HepG2 (cell line): ENCODE measurements around the gene SYT14. TPM values are rescaled to one million over a fixed set of nuclear protein-coding genes. Genes with fewer than 3 reads are reported as not detected.

Experiments
- ATAC-seq: fragments of 200-7000 bp; cut with Tn5 transposase; 3 replicates; pipeline ENCODE4 v1.9.1; 2020; ENCODE audit warnings: mild to moderate bottlenecking, moderate library complexity
- BruUV-seq: library from RNA; stranded (reverse); fragments of 400-500 nt; replicated peaks from 2 replicates; lab custom pipeline; 2021; lab: Mats Ljungman, UMichigan
- CTCF ChIA-PET: fragments of 300-600 bp; formaldehyde crosslinking; extraction: SDS; loops from one replicate; lab custom pipeline; 2021; ENCODE audit warnings: low total read pairs, inconsistent platforms, low intra/inter-chr PET ratio; lab: Yijun Ruan, JAX
- POLR2A ChIA-PET: fragments of 350-600 bp; sonication (Branson Sonifier 250); formaldehyde crosslinking; loops from one replicate; lab custom pipeline; 2020; ENCODE audit warnings: antibody characterized with exemption, inconsistent platforms; lab: Yijun Ruan, JAX
- DNase-seq: peaks from one replicate; pipeline ENCODE4 v3.0.0-alpha.2; 2015; ENCODE audit warnings: low spot score
- FAIRE-seq: peaks from 3 replicates; lab custom pipeline; 2011; peaks lifted over from hg19 to GRCh38; lab: Jason Lieb, UNC
- H2AFZ ChIP-seq: one replicate; pipeline ENCODE4 v1.6.1; 2011; ENCODE audit warnings: low read length, inconsistent platforms
- H3K27ac ChIP-seq: fragments of 300-600 bp; 3 replicates; pipeline ENCODE4 v1.8.0; 2011; ENCODE audit warnings: mixed run types, mild to moderate bottlenecking, mixed read lengths, low read length, inconsistent platforms; ENCODE audit not compliant: insufficient read depth; ENCODE audit errors: extremely low read length
- H3K27me3 ChIP-seq, 2 experiments: fragments of 200-600 bp in 1 of 2; 2 replicates in 1 of 2; 3 replicates in 1 of 2; pipeline versions ENCODE4 v1.6.0 to v1.8.0; 2011; ENCODE audit warnings: low read length in 2 of 2, mild to moderate bottlenecking in 2 of 2, moderate library complexity in 2 of 2, inconsistent platforms in 1 of 2; ENCODE audit not compliant: insufficient read depth in 2 of 2, control insufficient read depth in 1 of 2
- H3K36me3 ChIP-seq, 2 experiments: fragments of 200-600 bp in 1 of 2; replicated peaks in 1 of 2; 2 replicates in 1 of 2; 3 replicates in 1 of 2; pipeline versions ENCODE4 v1.5.1 to v1.8.0; 2011; ENCODE audit warnings: low read length in 2 of 2, inconsistent platforms in 1 of 2; ENCODE audit not compliant: insufficient read depth in 2 of 2, control insufficient read depth in 1 of 2
- H3K4me1 ChIP-seq: 2 replicates; pipeline ENCODE4 v1.5.1; 2012; ENCODE audit warnings: low read length, inconsistent platforms; ENCODE audit not compliant: insufficient read depth
- H3K4me2 ChIP-seq: 2 replicates; pipeline ENCODE4 v1.6.0; 2011; ENCODE audit warnings: low read depth, low read length, inconsistent platforms
- H3K4me3 ChIP-seq, 3 experiments: fragments of 200-600 bp in 1 of 3; sonication (generic), shearing (Covaris generic) in 1 of 3; replicated peaks in 1 of 3; 2 replicates each; pipeline ENCODE4 v1.5.1; 2011 to 2016; ENCODE audit warnings: low read length in 3 of 3, inconsistent platforms in 2 of 3, low read depth in 2 of 3, mild to moderate bottlenecking in 2 of 3, control low read depth in 1 of 3, mixed read lengths in 1 of 3; ENCODE audit not compliant: insufficient read depth in 1 of 3
- H3K79me2 ChIP-seq: one replicate; pipeline ENCODE4 v1.6.1; 2011; ENCODE audit warnings: low read length, inconsistent platforms; ENCODE audit not compliant: insufficient read depth
- H3K9ac ChIP-seq: 2 replicates; pipeline ENCODE4 v1.6.0; 2011; ENCODE audit warnings: mild to moderate bottlenecking, low read depth, low read length, inconsistent platforms; ENCODE audit not compliant: insufficient read depth
- H3K9me3 ChIP-seq: 2 replicates; pipeline ENCODE4 v1.5.1; 2012; ENCODE audit warnings: mild to moderate bottlenecking, low read length
- H4K20me1 ChIP-seq: 2 replicates; pipeline ENCODE4 v1.6.0; 2011; ENCODE audit warnings: inconsistent platforms, mild to moderate bottlenecking, low read length, moderate library complexity; ENCODE audit not compliant: insufficient read depth
- ETV5 ChIP-seq: IDR thresholded peaks from 2 replicates; pipeline ENCODE4 v1.6.1; 2018; ENCODE audit warnings: missing biosample characterization, missing genetic modification reagents, inconsistent platforms, borderline replicate concordance
- KLF13 ChIP-seq: sonication (generic); formaldehyde crosslinking; IDR thresholded peaks from 2 replicates; pipeline ENCODE4 v1.4.0; 2020; ENCODE audit warnings: mild to moderate bottlenecking, missing genetic modification reagents
- NRL ChIP-seq: sonication (generic); formaldehyde crosslinking; IDR thresholded peaks from 2 replicates; pipeline ENCODE4 v1.5.0; 2020; ENCODE audit warnings: missing genetic modification reagents, mild to moderate bottlenecking, moderate library complexity, borderline replicate concordance
- SRSF4 ChIP-seq: fragments of 200-400 bp; formaldehyde crosslinking; IDR thresholded peaks from one replicate; pipeline ENCODE4 v1.6.1; 2018; ENCODE audit warnings: mild to moderate bottlenecking, low read depth, low read length, moderate library complexity; ENCODE audit not compliant: poor library complexity, severe bottlenecking
- SRY ChIP-seq: sonication (generic); formaldehyde crosslinking; IDR thresholded peaks from 2 replicates; pipeline ENCODE4 v1.8.0; 2022; ENCODE audit warnings: mild to moderate bottlenecking, missing genetic modification reagents
- TEAD3 ChIP-seq: optimal IDR thresholded peaks from 2 replicates; pipeline ENCODE3; 2016; ENCODE audit warnings: borderline replicate concordance
- ZNF138 ChIP-seq: sonication (generic); formaldehyde crosslinking; IDR thresholded peaks from 2 replicates; pipeline ENCODE4 v1.5.0; 2020; ENCODE audit warnings: mild to moderate bottlenecking, low read depth, missing genetic modification reagents
- ZNF501 ChIP-seq: sonication (generic); formaldehyde crosslinking; IDR thresholded peaks from 2 replicates; pipeline ENCODE4 v1.5.1; 2020; ENCODE audit warnings: mild to moderate bottlenecking, moderate library complexity, missing genetic modification reagents
- ZNF550 ChIP-seq: sonication (generic); formaldehyde crosslinking; IDR thresholded peaks from 2 replicates; pipeline ENCODE4 v1.4.0; 2020; ENCODE audit warnings: mild to moderate bottlenecking, missing genetic modification reagents, borderline replicate concordance
- ZNF652 ChIP-seq: IDR thresholded peaks from 2 replicates; pipeline ENCODE4 v1.6.1; 2016; ENCODE audit warnings: low read depth, borderline replicate concordance
- ZNF776 ChIP-seq: sonication (generic); formaldehyde crosslinking; IDR thresholded peaks from 2 replicates; pipeline ENCODE4 v1.4.0; 2020; ENCODE audit warnings: mild to moderate bottlenecking, missing genetic modification reagents
- WGBS: methylation state at CpG from one replicate; pipeline ENCODE4 v1.1.6; 2017; ENCODE audit warnings: low lambda C conversion rate; 5-methylcytosine and 5-hydroxymethylcytosine counted together
- in situ Hi-C: cut with HindIII; loops from 2 replicates; pipeline ENCODE4 v1.10.0; 2017; ENCODE audit warnings: low pct_unique_long_range_greater_than_20kb; ENCODE audit not compliant: extremely low pct_ligation_motif_present
- intact Hi-C: fragments of 100-400 bp; cut with micrococcal nuclease; formaldehyde crosslinking; loops from one replicate; pipeline ENCODE4 v1.10.0; 2022; ENCODE audit not compliant: unreplicated experiment
- polyA plus RNA-seq, 8 experiments: library from polyadenylated mRNA; depleted of rRNA in 3 of 8; stranded (reverse) in 7 of 8; unstranded in 1 of 8; fragments of >200 nt; fragmentation: Illumina TruSeq in 4 of 8; extraction: Trizol in 4 of 8; gene quantifications; 2 replicates each; pipeline versions ENCODE4 v1.2.1 to v1.2.3, GENCODE V29; 2011 to 2016; ENCODE audit warnings: low read depth in 4 of 8, missing spikeins in 1 of 8, mixed read lengths in 1 of 8; ENCODE audit not compliant: insufficient read depth in 1 of 8
- total RNA-seq, 5 experiments: library from RNA; depleted of rRNA; stranded (reverse); fragments of >200 nt; fragmentation: Illumina TruSeq; extraction: Trizol; gene quantifications; 2 replicates each; pipeline ENCODE4 v1.2.3, GENCODE V29; 2016; ENCODE audit warnings: low read depth in 1 of 5
- TF ChIP-seq, protein P1 (sequence below): IDR thresholded peaks from 2 replicates; pipeline ENCODE4 v1.6.1; 2016; ENCODE audit warnings: missing genetic modification reagents, missing compliant biosample characterization
- TF ChIP-seq, protein P2 (sequence below): IDR thresholded peaks from 2 replicates; pipeline ENCODE4 v1.6.1; 2012; ENCODE audit warnings: low read length, improper control_type of control experiment

SYT14 gene
- total and polyA plus RNA-seq, 2 of the 13 experiments (the other 11 are each of a cell fraction or from before 2014, with no cell fraction given) = not detected

DNA sequence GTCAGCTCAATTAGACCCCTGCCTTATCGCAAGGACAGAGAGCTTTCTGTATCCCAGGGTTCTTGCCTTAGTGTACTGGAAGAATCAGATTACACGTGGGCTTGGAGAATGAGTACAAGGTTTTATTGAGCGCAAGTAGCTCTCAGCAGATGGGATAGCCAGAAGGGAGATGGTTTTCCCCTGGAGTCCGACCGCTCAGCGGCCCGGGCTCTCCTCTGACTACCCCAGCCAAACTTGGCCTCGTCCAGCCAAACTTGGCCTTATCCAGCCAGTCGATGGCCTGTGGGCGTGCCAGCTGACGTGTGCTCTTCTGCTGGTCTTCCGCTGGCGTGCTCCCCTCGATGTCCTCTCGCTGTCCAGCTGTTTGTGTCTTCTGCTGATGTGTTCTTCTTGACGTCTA is 136.9 kb downstream of the SYT14 start:
- no peak for DNase-seq
- H3K4me1 ChIP-seq = no peaks in the 10 kb centered on the region
- ChIA-PET POLR2A (no interaction called here), CTCF (no interaction called here)
- H3K9ac ChIP-seq = no peak overlapping the region
- no peaks in the 10 kb centered on the region for H3K36me3 ChIP-seq
- 22% methylated on average over 7 of the region's 16 CpGs for WGBS
- H2AFZ ChIP-seq = no peak overlapping the region
- H3K9me3 ChIP-seq = no peaks in the 10 kb centered on the region
- intact Hi-C loops = no loop called here
- no peaks in the 10 kb centered on the region; a peak in 1 of 5 replicates for H3K27me3 ChIP-seq
- TF ChIP-seq ZNF776 (CRISPR knock-in tag) (no peak), NRL (no peak), ZNF550 (CRISPR knock-in tag) (no peak), SRSF4 (no peak)
- TF ChIP-seq, all 625 proteins: peak for 0
- H3K27ac ChIP-seq = no peak overlapping the region
- in situ Hi-C loops = no loop called here
- no peak overlapping the region for H3K4me2 ChIP-seq
- BruUV-seq = no TSS peak
- no peak overlapping the region for H3K4me3 ChIP-seq
- H4K20me1 ChIP-seq = no peaks in the 10 kb centered on the region
- H3K79me2 ChIP-seq = no peaks in the 10 kb centered on the region
- no peak for ATAC-seq
- FAIRE-seq = no peak

DNA sequence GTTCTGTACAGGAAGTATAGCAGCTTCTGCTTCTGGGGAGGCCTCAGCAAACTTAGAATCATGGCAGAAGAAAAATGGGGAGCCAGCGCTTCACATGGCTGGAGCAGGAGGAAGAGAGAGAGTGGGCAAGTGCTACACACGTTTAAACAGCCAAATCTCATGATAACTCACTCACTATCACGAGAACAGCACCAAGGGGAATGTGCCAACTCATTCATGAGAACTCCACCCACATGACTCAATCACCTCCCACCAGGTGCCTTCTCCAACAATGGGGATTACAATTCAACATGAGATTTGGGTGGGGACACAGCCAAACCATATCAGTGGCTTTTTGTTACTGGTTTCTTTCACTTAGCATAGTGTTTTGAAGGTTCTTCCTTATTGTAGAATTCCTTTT is 138.6 kb downstream of the SYT14 start:
- in situ Hi-C loops = no loop called here
- TF ChIP-seq KLF13 (CRISPR knock-in tag) (no peak), TEAD3 (CRISPR knock-in tag) (no peak), SRY (CRISPR knock-in tag) (no peak), ZNF501 (CRISPR knock-in tag) (no peak), ETV5 (no peak), ZNF138 (CRISPR knock-in tag) (no peak), ZNF652 (CRISPR knock-in tag) (no peak), SRSF4 (no peak)
- TF ChIP-seq, protein P1, sequence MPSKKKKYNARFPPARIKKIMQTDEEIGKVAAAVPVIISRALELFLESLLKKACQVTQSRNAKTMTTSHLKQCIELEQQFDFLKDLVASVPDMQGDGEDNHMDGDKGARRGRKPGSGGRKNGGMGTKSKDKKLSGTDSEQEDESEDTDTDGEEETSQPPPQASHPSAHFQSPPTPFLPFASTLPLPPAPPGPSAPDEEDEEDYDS (CRISPR knock-in tag) = no peak
- TF ChIP-seq, protein P2, sequence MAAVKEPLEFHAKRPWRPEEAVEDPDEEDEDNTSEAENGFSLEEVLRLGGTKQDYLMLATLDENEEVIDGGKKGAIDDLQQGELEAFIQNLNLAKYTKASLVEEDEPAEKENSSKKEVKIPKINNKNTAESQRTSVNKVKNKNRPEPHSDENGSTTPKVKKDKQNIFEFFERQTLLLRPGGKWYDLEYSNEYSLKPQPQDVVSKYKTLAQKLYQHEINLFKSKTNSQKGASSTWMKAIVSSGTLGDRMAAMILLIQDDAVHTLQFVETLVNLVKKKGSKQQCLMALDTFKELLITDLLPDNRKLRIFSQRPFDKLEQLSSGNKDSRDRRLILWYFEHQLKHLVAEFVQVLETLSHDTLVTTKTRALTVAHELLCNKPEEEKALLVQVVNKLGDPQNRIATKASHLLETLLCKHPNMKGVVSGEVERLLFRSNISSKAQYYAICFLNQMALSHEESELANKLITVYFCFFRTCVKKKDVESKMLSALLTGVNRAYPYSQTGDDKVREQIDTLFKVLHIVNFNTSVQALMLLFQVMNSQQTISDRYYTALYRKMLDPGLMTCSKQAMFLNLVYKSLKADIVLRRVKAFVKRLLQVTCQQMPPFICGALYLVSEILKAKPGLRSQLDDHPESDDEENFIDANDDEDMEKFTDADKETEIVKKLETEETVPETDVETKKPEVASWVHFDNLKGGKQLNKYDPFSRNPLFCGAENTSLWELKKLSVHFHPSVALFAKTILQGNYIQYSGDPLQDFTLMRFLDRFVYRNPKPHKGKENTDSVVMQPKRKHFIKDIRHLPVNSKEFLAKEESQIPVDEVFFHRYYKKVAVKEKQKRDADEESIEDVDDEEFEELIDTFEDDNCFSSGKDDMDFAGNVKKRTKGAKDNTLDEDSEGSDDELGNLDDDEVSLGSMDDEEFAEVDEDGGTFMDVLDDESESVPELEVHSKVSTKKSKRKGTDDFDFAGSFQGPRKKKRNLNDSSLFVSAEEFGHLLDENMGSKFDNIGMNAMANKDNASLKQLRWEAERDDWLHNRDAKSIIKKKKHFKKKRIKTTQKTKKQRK = no peak

More for the DNA sequence above, 138.6 kb downstream of the SYT14 start:
- BruUV-seq = no TSS peak
- no peaks in the 10 kb centered on the region for H4K20me1 ChIP-seq
- ATAC-seq = no peak
- intact Hi-C loops = no loop called here
- no peak overlapping the region for H3K4me3 ChIP-seq
- WGBS = 0% methylated on average over 3 of the region's 3 CpGs
- no peak overlapping the region for H3K27ac ChIP-seq
- H3K9me3 ChIP-seq = no peaks in the 10 kb centered on the region
- H3K9ac ChIP-seq = no peak overlapping the region
- no peak overlapping the region for H2AFZ ChIP-seq
- H3K27me3 ChIP-seq = no peaks in the 10 kb centered on the region; a peak in 1 of 5 replicates
- no peak overlapping the region for H3K4me2 ChIP-seq
- POLR2A ChIA-PET = no interaction called here
- no peak for DNase-seq
- no peak for FAIRE-seq
- CTCF ChIA-PET = no interaction called here
- H3K36me3 ChIP-seq = no peaks in the 10 kb centered on the region
- H3K4me1 ChIP-seq = no peaks in the 10 kb centered on the region
- no peaks in the 10 kb centered on the region for H3K79me2 ChIP-seq
